K562 (cell line): ENCODE data around the gene ARHGAP26. TPM values are rescaled to one million over a fixed set of nuclear protein-coding genes. Genes with fewer than 3 reads are reported as not detected.

Experiments
- ELF2 ChIP-seq: fragments of 250-450 bp; sonication (Bioruptor Pico); IDR thresholded peaks from 2 replicates; pipeline ENCODE4 v1.5.0; 2021; ENCODE audit warnings: mild to moderate bottlenecking
- ETV6 ChIP-seq, 3 experiments: fragments of 150-350 bp in 1 of 3; sonication (generic) in 1 of 3; formaldehyde crosslinking in 1 of 3; IDR thresholded peaks; 2 replicates each; pipeline versions ENCODE4 v1.6.1 to v1.8.0; 2014 to 2022; ENCODE audit warnings: borderline replicate concordance in 2 of 3, low read depth in 2 of 3, antibody characterized with exemption in 1 of 3, low read length in 1 of 3, mild to moderate bottlenecking in 1 of 3, missing genetic modification reagents in 1 of 3
- GATA2 ChIP-seq: sonication (generic); formaldehyde crosslinking; IDR thresholded peaks from 2 replicates; pipeline ENCODE4 v1.4.0; 2020; ENCODE audit warnings: mild to moderate bottlenecking, missing genetic modification reagents
- PTRF ChIP-seq: fragments of 450-650 bp; IDR thresholded peaks from 2 replicates; pipeline ENCODE4 v1.6.1; 2016; ENCODE audit warnings: mild to moderate bottlenecking, missing genetic modification characterization, missing compliant biosample characterization
- YBX1 ChIP-seq: fragments of 450-650 bp; IDR thresholded peaks from 2 replicates; pipeline ENCODE4 v1.7.1; 2016; ENCODE audit warnings: mild to moderate bottlenecking
- ZC3H11A ChIP-seq: IDR thresholded peaks from 2 replicates; pipeline ENCODE4 v1.6.1; 2012; ENCODE audit warnings: low read depth, low read length, improper control_type of control experiment
- polyA plus RNA-seq, 8 experiments: library from polyadenylated mRNA; depleted of rRNA in 4 of 8; stranded (reverse) in 5 of 8; unstranded in 3 of 8; fragments of >200 nt; fragmentation: Nextera tagmentation in 2 of 8; fragmentation: Illumina TruSeq in 1 of 8; extraction: Ambion mirVana in 2 of 8; extraction: Trizol in 1 of 8; gene quantifications; 2 replicates each; pipeline versions ENCODE4 v1.2.1 to v1.2.3, GENCODE V29; 2011 to 2014; ENCODE audit warnings: inconsistent platforms in 1 of 8, missing spikeins in 1 of 8
- total RNA-seq, 7 experiments: library from RNA; depleted of rRNA in 6 of 7; stranded (reverse); fragments of >200 nt in 6 of 7; fragmentation: Illumina TruSeq in 2 of 7; extraction: Trizol in 2 of 7; gene quantifications; 2 replicates each; pipeline versions ENCODE4 v1.2.1 to v1.2.3, GENCODE V29; 2011 to 2021; ENCODE audit warnings: low replicate concordance in 1 of 7
- TF ChIP-seq, protein P1 (sequence below): fragments of 450-650 bp; IDR thresholded peaks from 2 replicates; pipeline ENCODE4 v1.6.1; 2016; ENCODE audit warnings: mild to moderate bottlenecking, moderate library complexity
- TF ChIP-seq, protein P2 (sequence below): fragments of 450-650 bp; formaldehyde crosslinking; IDR thresholded peaks from 2 replicates; pipeline ENCODE4 v1.4.0; 2020; ENCODE audit warnings: mild to moderate bottlenecking
- TF ChIP-seq, protein P3 (sequence below): IDR thresholded peaks from 2 replicates; pipeline ENCODE4 v1.6.1; 2012; ENCODE audit warnings: low read depth, low read length, improper control_type of control experiment, borderline replicate concordance
- TF ChIP-seq, protein P4 (sequence below): fragments of 450-650 bp; IDR thresholded peaks from 2 replicates; pipeline ENCODE4 v1.6.1; 2016; ENCODE audit warnings: missing biosample characterization, missing genetic modification characterization

The ARHGAP26 gene
- total and polyA plus RNA-seq, 9 of the 15 experiments (the other 6 are each of a cell fraction or from before 2014, with no cell fraction given), result 0.13 to 1.1 (median 0.55) TPM

DNA sequence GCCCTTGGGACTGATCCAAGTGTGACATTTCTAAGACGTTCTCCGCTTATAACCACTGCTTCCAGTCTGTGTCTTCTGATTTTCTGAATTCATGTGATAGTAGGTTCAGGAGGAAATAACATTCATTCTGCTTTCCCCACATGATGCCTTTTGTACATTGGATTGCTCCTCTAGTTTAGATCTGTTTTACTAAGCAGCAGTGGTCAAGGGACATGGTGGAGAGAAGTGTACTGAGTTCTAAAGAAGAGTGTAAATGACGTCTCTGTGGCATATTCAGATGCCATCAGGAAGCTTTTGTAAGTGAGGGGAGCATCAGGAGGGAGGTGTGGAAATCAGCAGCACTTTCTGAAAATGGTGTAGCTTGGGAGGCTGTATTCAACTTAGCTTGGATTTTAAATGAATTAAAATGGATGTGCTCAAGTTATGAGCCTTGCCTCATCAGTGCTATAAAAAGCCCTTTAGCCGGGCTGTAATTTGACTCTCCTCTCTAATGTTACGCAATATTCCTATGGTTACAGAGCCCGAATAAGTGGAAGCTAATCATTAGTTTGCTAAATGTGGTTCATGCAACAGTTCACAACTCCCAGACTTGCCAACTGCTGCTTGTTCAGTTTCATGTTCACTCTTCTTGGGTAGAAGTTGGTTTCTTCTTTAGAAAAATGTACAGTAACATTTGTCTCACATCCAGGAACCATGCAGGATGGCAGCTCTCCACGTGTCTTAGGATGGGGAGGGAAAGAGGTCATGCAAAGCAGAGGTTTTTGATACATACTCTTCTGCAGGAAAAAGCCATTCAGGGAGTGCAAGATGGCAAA is 281.3 kb downstream of the ARHGAP26 start (continued):
- TF ChIP-seq, protein P1, sequence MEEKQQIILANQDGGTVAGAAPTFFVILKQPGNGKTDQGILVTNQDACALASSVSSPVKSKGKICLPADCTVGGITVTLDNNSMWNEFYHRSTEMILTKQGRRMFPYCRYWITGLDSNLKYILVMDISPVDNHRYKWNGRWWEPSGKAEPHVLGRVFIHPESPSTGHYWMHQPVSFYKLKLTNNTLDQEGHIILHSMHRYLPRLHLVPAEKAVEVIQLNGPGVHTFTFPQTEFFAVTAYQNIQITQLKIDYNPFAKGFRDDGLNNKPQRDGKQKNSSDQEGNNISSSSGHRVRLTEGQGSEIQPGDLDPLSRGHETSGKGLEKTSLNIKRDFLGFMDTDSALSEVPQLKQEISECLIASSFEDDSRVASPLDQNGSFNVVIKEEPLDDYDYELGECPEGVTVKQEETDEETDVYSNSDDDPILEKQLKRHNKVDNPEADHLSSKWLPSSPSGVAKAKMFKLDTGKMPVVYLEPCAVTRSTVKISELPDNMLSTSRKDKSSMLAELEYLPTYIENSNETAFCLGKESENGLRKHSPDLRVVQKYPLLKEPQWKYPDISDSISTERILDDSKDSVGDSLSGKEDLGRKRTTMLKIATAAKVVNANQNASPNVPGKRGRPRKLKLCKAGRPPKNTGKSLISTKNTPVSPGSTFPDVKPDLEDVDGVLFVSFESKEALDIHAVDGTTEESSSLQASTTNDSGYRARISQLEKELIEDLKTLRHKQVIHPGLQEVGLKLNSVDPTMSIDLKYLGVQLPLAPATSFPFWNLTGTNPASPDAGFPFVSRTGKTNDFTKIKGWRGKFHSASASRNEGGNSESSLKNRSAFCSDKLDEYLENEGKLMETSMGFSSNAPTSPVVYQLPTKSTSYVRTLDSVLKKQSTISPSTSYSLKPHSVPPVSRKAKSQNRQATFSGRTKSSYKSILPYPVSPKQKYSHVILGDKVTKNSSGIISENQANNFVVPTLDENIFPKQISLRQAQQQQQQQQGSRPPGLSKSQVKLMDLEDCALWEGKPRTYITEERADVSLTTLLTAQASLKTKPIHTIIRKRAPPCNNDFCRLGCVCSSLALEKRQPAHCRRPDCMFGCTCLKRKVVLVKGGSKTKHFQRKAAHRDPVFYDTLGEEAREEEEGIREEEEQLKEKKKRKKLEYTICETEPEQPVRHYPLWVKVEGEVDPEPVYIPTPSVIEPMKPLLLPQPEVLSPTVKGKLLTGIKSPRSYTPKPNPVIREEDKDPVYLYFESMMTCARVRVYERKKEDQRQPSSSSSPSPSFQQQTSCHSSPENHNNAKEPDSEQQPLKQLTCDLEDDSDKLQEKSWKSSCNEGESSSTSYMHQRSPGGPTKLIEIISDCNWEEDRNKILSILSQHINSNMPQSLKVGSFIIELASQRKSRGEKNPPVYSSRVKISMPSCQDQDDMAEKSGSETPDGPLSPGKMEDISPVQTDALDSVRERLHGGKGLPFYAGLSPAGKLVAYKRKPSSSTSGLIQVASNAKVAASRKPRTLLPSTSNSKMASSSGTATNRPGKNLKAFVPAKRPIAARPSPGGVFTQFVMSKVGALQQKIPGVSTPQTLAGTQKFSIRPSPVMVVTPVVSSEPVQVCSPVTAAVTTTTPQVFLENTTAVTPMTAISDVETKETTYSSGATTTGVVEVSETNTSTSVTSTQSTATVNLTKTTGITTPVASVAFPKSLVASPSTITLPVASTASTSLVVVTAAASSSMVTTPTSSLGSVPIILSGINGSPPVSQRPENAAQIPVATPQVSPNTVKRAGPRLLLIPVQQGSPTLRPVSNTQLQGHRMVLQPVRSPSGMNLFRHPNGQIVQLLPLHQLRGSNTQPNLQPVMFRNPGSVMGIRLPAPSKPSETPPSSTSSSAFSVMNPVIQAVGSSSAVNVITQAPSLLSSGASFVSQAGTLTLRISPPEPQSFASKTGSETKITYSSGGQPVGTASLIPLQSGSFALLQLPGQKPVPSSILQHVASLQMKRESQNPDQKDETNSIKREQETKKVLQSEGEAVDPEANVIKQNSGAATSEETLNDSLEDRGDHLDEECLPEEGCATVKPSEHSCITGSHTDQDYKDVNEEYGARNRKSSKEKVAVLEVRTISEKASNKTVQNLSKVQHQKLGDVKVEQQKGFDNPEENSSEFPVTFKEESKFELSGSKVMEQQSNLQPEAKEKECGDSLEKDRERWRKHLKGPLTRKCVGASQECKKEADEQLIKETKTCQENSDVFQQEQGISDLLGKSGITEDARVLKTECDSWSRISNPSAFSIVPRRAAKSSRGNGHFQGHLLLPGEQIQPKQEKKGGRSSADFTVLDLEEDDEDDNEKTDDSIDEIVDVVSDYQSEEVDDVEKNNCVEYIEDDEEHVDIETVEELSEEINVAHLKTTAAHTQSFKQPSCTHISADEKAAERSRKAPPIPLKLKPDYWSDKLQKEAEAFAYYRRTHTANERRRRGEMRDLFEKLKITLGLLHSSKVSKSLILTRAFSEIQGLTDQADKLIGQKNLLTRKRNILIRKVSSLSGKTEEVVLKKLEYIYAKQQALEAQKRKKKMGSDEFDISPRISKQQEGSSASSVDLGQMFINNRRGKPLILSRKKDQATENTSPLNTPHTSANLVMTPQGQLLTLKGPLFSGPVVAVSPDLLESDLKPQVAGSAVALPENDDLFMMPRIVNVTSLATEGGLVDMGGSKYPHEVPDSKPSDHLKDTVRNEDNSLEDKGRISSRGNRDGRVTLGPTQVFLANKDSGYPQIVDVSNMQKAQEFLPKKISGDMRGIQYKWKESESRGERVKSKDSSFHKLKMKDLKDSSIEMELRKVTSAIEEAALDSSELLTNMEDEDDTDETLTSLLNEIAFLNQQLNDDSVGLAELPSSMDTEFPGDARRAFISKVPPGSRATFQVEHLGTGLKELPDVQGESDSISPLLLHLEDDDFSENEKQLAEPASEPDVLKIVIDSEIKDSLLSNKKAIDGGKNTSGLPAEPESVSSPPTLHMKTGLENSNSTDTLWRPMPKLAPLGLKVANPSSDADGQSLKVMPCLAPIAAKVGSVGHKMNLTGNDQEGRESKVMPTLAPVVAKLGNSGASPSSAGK, result peak; percentile 18; the same call in 1 of the 2 replicates
- TF ChIP-seq, protein P2, sequence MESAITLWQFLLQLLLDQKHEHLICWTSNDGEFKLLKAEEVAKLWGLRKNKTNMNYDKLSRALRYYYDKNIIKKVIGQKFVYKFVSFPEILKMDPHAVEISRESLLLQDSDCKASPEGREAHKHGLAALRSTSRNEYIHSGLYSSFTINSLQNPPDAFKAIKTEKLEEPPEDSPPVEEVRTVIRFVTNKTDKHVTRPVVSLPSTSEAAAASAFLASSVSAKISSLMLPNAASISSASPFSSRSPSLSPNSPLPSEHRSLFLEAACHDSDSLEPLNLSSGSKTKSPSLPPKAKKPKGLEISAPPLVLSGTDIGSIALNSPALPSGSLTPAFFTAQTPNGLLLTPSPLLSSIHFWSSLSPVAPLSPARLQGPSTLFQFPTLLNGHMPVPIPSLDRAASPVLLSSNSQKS, result no peak
- TF ChIP-seq ETV6 (IDR thresholded peaks at IDR 0.05; ENCODE audit: borderline replicate concordance in 1 of 2, low read depth in 2 of 2, low read length in 1 of 2) (no peak), ETV6 (CRISPR knock-in tag; IDR thresholded peaks at IDR 0.05; ENCODE audit: borderline replicate concordance) (no peak), ELF2 (CRISPR knock-in tag) (no peak), ZC3H11A (no peak), PTRF (no peak), GATA2 (CRISPR knock-in tag) (no peak), YBX1 (no peak)
- TF ChIP-seq, protein P3, sequence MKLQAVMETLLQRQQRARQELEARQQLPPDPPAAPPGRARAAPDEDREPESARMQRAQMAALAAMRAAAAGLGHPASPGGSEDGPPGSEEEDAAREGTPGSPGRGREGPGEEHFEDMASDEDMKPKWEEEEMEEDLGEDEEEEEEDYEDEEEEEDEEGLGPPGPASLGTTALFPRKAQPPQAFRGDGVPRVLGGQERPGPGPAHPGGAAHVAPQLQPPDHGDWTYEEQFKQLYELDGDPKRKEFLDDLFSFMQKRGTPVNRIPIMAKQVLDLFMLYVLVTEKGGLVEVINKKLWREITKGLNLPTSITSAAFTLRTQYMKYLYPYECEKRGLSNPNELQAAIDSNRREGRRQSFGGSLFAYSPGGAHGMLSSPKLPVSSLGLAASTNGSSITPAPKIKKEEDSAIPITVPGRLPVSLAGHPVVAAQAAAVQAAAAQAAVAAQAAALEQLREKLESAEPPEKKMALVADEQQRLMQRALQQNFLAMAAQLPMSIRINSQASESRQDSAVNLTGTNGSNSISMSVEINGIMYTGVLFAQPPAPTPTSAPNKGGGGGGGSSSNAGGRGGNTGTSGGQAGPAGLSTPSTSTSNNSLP, result 0 out of 2 replicates have a peak, but pooled peaks have one; percentile 17
- TF ChIP-seq, protein P4, sequence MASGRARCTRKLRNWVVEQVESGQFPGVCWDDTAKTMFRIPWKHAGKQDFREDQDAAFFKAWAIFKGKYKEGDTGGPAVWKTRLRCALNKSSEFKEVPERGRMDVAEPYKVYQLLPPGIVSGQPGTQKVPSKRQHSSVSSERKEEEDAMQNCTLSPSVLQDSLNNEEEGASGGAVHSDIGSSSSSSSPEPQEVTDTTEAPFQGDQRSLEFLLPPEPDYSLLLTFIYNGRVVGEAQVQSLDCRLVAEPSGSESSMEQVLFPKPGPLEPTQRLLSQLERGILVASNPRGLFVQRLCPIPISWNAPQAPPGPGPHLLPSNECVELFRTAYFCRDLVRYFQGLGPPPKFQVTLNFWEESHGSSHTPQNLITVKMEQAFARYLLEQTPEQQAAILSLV (tag), result peak; percentile 94
